HG02970 (cell line): ENCODE measurements around the gene SH3PXD2A.

Source experiments
- ATAC-seq: cut with Tn5 transposase; IDR thresholded peaks from one replicate; pipeline ENCODE4 v1.9.1; 2021; ENCODE audit warnings: mild to moderate bottlenecking, moderate library complexity, moderate number of reproducible peaks; ENCODE audit not compliant: unreplicated experiment, low FRiP score

The SH3PXD2A gene

DNA sequence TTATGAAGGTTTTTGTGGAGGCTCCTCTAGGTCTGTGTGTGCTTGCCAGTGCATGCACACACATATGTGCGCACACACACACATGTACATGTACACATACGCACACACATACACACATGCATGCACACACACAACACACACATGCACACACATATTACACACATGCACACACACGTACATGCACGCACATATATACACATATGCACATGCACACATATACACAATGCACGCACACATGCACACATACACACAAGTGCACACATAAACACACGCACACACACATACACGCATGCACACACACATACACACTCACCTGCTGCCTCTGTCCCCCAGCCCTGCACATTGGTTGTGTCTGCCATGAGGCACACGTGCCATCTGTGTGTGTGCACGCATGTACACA is 295.6 kb downstream of the SH3PXD2A start:
- no peak for ATAC-seq

DNA sequence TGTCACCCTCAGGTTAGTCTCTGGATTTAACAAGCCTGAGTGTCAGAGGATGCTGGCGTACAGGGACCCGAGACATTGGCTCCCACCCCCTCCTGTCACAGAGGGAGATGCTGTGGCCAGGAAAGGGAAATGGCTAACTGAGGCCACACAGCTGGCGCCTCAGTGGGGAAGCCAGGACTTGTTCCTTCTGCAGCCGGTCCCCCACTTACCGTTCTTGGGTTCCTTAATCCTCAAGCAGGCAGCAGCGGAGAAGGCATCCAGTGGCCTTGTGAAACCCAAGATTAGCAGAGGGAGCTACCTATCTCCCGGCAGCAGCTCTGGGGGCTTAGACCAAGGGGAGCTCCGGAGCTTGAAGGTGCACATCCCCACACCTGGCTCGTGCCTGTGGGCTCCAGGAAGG is 296.5 kb downstream of the SH3PXD2A start:
- no peak for ATAC-seq

DNA sequence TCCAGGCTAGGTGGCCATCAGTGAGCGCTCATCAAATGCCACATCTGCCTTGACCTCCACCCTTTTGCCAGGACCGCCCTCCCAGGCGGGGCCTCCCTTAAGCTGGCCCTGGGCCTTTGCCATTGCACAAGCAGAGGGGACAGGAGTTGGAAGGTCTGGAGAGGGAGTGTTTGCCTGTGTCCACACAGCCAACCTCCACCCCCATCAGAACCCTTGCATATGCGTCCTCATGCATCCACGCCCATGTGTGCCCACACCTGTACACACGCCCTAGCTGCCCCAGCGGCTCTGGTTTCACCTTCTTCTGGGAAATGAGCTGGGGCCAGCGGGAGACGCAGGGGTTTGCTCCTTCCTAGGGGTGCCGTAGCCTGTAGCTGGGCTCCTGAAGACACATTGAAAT is 297.9 kb downstream of the SH3PXD2A start:
- ATAC-seq: no peak

DNA sequence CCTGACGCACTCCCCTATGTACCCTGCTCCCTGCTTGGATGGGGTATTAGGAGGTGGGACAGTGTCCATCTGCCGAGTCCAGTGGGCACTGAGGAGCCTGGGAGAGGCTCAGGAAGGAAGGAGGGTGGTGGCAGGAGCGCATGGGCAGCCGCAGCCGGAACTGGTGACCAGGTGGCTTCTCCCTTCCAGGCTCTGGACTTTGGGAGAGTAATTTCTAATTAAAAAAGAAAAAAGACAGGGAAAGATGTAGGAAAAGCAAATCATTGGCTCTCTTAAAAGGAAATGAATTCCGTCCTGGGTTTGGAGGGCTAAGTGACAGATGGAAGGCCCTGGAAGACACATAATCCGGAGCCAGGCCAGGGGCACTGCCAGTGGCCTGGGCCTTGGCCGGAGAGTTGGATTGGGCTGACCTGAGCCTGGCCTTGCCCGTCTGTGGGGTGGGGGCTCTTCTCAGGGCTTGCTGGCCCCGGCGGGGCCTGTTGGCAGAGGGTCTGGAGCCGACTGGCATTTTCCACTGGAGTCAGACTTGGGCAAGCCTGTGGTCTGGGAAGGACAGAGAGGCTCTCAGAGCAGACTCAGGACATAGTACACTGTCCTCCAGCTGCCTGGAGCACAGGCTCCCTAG is 298.9 kb downstream of the SH3PXD2A start:
- no peak for ATAC-seq

DNA sequence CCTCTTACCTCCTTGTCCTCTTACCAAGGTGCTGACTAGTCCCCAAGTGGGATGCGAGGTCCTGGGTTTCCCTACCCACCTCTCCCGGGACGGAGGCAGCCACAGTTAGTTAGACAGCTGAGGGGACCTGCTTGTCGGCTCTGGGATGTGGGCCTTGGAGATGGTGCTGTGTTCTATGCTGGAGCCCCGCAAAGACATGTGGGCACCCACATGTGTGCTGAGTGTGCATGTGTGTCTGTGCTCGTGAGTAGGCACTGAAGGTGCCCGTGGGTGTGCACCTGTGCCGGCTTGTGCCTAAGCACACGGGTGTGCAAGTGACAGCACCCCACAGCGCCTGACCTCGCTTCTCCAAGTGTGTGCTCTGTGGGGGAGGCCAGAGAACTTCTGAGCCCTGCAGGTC is 299.7 kb downstream of the SH3PXD2A start:
- no peak for ATAC-seq

DNA sequence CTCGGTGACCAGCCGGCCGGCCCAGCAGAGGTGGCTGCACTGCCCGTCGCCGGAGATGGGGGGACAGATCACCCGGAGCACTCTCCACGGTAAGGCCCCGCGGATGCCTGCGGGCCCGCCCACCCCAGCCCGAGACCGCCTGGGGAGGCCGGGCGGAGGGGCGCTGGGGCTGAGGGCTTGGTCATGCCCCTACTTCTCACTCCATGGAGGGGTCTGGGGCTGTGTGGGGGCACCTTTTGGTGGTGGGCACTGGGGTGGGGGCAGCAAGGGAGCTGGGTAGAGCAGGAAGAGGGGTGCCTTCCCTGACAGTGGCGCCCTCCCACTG is 300.1 kb downstream of the SH3PXD2A start:
- ATAC-seq: no peak

DNA sequence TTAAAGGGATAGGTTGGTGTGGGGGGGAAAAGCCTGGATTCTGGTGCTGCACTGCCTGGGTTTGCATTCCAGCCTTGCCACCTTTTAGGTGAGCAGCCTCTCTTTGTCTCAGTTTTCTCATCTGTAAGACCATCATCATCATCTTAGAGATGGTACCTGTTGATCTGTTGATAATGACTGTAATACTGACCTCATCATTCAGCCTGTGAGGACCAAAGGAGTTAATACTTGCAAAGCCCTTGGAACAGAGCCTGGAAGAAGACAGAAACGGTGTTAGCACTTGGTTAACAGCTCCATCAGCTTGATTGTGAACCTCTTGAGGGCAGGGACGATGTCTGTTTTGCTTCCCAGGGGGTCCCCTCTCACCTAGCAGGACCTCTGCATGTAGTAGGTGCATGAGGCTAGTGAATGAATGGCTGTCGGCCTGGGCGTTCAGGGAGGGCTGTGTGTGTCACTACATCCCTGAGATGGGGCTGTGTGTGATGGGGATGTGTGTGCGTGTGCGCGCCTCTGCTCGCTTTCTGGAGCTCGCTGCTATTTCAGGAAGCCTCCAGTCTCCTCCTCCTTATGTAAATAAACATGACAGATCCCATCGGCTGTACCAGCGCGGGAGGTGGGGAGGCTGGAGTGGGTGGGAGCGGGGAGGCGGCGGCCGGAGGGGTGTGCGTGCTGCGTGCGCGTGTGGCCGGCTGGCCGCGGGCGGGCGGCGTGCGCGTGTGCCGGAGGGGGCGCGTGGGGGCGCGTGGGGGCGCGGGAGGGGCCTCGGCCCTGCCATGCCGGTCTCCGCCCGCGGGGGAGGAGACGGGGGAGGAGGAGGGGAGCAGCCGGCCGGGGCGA is 300.7 kb downstream of the SH3PXD2A start:
- ATAC-seq: no peak

DNA sequence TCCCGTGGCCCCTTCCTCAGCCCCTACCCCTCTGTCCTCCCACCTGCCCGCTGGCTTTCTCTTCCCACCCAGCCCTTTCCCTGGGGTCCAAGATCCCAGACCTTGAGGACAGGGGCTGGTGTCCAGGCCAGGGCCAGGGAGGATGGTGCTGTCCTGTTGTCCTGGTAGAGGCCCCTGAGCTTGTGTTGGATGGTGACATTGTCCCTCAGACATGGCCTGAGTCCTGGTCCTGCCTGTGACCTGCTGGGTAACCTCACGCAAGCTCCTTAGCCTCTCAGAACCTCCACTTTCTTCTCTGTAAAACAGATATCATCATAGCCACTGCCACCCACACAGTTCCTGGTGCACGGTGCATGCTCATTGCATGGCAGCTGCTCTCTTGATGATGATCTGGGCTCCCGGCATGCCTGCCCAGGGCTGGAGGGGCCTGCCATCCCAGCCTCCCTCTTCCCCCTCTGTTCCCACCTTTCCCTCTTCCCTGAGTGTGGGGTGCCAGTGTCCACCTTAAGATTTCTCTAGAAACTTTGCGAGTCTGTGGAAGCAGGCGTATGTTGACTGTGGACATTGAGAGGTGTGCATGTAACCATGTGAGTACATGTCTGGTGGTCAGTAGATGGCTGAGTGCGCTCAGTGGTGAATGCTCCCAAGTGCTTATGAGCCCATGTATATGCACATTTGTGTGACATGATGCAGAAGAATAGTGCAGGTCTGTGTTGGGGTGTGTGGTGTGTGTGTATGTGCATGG is 301.5 kb downstream of the SH3PXD2A start:
- no peak for ATAC-seq

DNA sequence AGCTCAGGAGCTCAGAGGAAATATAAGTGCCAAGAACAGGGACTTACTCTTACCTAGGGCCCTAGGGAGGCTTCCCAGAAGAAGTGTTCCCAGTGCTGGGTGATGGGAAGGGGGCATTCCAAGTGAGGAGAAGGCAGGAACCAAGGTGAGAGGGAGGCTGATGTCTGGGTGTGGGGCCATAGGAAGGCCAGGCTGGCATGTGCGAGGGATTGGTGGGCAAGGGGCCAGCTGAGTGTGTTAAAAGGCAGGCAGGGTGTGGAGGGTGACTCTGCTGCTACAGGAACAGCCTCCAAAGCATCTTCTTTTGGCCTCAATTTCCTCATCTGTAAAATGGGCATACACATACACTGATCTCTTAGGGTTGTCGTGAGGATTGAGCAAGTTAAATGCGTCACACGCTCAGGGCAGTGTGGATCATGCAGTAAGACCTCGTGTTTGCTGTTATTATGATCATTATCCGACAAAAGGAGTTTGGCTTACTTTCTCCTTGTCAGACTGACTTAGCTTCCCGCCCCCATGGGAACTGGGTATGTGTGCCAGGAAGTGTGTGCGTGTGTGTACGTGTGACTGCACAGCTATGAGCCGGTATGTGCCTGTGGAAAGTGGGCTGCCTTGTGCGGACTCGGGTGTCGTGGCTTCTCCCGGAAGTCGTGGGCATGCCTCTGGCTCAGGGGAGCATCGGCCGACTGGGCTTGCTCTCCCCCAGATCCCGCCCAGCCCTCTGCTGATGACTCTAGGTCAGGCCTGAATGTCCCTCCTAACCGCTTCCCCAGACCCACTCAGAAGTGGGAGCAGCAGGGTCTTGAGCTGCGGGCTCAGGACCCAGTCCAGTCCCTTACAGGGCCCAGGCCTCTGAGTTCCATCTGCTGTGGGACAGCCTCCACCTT is 302.3 kb downstream of the SH3PXD2A start:
- ATAC-seq: no peak

DNA sequence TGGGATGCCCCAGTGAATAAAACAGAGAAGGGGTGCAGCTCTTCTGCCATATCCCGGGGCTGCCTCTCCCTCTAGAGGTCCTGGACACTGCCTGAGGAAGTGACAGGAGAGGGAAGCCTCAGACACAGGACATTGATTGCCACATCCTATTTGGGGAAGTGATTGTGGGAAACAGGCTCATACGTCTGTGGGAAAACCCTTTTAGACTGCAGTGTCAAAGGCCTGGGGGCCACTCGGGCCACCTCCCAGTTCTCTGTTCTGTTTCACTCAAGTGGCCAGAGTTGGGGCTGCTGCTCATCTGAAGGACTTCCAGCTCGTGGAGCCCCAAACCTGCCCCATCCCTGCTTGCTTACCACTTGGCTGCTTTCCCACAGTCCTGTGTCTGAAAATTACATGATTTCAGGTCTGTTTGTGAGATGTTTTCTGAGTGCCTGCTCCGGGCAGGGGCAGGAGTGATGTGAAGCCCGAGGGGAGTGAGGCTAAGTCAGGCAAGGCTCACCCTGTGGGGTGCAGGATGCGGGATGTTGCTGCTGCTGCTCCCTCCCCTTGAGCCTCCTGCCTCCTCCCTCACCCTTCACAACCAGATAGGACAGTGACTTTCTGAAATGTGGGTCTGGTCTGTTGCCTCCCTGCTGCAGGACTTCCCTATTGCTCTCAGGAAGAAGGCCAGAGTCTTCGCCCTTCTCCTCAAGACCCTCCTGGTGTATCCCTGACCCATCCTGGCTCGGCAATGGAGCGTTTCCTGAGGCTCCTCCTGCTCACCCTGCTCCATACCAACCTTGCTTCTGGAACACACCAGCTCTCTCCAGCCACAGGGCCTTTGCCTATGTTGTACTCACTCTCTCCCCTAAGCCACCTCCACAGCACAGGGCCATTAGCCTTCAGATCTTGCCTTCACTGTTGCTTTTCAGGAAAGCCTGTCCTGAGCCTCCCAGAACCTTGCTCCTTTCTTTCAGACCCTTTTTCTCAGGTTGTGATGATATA is 303.5 kb downstream of the SH3PXD2A start:
- no peak for ATAC-seq

DNA sequence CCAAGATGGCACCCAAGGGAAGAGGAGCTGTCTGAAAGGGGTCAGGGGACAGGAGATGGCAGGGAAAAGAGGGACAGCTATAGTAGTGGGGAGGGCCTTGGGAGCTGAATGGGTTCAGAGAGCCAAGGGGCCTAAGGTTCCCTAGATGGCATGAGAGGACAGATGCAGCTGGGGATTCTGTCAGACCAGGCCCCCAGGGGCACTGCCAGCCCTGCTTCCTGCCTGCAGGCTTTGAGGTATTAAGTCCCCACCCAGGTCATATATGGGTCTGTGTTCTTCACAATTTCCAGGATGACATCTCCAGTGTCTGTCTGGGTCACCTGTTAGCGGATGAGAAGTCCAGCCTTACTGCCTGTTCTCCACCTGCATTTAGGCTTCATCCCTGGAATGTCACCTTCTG is 305.1 kb downstream of the SH3PXD2A start:
- no peak for ATAC-seq

DNA sequence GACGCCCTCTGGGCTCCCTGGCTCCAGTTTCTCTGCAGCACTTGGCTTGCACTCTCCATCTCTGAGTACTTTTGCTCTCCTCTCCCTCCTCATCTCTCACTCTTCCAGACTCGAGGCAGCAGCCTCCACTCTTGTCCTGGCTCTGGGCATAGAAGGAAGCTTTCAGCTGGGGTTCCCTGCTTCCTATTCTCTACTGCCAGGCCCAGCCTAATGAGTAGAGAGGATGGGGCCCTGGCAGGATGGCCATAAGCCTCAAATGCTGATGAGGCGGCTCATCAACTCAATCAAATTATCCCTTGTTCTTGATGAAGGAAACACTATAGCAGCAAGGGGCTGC is 306.1 kb downstream of the SH3PXD2A start:
- no peak for ATAC-seq

DNA sequence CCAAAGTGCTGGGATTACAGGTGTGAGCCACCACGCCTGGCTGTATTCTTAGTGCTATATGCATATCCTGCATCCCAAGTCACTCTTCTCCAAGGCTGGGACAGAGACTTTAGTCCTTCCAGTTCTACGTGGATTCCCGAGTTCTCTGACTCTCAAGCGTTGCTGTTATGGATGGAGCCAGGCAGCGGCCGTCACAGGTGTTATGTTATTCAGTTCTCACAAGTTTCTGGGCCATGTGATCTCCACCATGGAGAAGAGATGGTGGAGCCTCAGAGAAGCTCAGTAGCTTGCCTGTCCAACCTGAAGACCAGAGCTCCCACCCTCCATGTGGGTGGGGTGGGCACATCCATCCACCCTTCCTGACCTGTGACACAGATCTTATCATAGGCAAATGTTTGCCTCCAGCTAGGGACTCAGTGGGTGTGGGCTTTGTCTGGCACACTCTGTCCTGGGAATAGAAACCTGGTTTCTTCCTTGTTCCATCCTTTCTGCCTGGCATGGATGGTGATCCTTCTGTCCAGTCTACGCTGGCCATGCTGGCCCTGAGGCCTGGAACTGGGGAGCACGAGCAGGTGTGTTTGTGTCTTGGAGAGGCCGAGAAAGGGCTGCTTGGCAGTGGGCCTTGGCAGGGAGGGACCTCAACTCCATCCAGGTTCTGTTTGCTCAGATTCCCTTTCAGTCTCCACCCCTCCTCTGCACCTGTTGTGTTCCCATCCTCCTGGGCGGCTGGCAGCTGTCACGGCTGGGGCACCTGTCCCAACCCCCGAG is 306.6 kb downstream of the SH3PXD2A start:
- ATAC-seq: no peak

DNA sequence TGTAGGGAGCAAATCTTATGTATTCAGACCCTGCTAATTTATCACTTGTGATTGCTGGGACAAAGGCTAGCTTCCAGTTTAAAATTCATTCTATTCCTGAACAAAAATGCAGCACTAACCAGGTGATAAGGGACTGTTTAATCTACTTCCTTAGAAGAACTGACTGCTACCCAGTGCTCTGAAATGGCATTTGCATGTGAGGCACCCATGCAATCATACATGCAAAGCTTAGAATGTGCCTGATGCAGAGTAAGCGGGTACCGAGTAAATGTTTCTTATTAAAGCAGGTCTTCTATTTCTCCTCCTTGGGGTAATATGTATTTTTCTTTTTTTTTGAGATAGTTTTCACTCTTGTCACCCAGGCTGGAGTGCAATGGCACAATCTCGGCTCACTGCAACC is 307.4 kb downstream of the SH3PXD2A start:
- ATAC-seq: no peak

DNA sequence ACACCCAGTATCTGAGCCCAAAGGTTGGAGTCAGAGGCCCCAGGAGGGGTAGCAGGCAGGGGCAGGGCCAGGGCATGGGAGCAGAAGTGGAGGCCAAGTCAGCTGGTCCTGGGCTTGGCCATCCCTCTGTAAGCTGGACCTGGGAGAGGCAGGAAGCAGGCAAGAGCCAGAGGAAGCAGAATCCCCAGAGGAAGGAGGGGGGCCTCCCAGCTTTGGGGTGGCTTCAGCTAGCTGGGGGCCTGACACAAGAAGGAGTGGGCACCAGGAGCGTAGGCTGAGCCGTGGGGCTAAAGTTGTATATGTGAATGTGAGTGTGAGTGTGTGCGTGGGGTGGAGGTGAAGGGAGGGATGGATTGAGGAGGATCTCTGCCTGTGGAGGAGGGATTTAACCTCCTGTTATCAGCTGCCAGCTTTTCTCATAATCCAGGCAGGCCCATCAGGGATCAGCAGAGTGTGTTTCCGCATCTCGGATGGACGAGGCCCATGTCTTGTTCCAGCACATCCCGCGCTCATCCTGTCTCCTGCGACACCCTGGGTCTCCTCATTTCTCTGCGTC is 307.9 kb downstream of the SH3PXD2A start:
- ATAC-seq: no peak

DNA sequence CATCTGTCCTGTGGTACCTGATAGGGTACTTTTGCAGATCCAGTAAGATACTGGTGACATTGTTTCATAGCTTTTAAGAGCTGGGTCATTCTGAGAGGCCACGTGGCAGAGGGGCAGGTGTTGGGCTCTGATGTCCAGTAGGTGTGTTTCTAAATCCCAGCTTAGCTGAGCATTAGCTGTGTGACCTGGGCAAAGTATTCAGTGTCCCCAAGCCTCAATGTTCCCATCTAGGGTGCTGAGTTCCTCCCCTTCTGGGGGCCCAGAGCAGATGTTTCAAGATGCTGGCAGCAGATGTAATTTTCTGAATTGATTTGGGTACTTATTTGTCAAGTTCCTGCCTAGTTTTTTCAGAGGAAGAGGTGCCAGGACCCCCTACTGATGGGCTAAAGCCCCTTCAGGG is 309.0 kb downstream of the SH3PXD2A start:
- ATAC-seq: no peak

DNA sequence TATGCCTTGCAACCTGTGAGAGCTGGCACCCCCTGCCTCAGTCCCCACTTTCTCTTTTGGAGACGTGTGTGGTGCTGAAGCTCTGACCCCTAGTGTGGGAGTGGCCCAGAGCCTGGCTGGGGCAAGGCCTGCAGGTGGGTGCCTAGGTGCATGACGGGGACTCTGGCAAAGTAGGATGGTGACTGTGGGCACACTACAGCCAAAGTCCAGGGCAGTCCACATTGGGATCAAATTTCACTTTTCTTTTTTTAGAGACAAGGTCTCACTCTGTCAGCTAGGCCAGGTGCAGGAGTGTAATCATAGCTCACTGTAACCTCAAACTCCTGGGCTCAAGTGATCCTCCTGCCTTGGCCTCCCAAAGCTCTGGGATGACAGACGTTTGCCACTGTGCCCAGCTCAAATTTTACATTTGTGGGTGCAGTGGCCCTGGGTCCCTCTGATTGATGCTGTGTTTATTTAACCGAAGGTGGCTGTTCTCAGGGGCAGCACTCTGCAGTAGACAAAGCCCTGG is 309.6 kb downstream of the SH3PXD2A start:
- ATAC-seq: no peak

DNA sequence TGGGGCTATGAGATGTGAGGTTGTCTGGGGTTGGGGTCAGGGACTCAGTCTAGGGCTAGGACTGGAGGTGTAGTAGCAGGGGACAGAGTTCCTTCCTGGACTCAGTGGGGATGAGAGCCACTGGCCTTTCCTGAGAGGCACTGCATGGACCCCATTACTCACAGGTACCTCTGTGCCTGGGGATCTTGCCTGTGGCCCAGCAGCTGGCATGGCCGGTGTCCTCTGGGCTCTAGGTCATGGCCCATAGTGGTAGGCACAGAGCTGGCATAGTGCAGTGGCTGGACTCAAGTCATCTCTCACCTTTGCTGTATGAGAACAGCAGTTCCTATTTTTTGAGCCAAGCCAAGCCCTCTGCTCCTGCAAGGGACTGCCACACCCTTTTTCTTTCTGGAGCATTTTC is 310.0 kb downstream of the SH3PXD2A start:
- ATAC-seq: no peak
